Lung microvascular endothelial cell (primary cell): ENCODE data around the gene C22orf23. TPM values are rescaled to one million over a fixed set of nuclear protein-coding genes. Genes with fewer than 3 reads are reported as not detected.

Source experiments
- DNase-seq, 2 donors: peaks; one replicate each; pipeline versions ENCODE4 v3.0.0 to v3.0.0-alpha.2; 2010; ENCODE audit warnings: low read depth in 2 of 2
- total RNA-seq: library from RNA; depleted of rRNA; stranded (reverse); fragments of >200 nt; gene quantifications from 2 replicates; pipeline ENCODE4 v1.2.1, GENCODE V29; 2014

C22orf23 gene
- total RNA-seq, 1 donor from 2014 or later = under 0.01 TPM

GRCh38 chr22:37898441-37899181, 54.8 kb downstream of the C22orf23 start:
- DNase-seq = no peak

GRCh38 chr22:37897807-37898206, 55.6 kb downstream of the C22orf23 start:
- no peak for DNase-seq

- no peak for DNase-seq
Measured at GRCh38 chr22:37896939-37897338, 56.5 kb downstream of the C22orf23 start.

DNA sequence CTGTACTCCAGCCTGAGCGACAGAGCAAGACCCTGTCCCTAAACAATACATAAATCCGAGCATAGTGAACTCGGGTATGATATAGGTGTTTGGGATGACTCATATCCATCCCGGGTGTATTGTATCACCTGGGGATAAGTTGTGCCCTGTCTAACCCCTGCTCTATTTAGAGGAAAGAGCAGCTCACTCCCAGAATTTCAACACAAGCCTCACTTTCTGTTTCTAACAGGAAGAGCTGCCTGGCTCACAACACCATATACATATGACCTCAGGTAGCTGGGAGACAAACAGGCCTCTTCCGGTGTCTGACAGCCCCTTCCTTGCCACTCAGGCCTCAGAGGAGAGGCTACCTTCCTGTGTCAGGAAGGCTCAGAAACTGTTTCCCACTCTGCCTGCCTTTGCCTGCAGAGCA, 57.2 kb downstream of the C22orf23 start:
- peak; percentile 86 to 88 for DNase-seq

DNA sequence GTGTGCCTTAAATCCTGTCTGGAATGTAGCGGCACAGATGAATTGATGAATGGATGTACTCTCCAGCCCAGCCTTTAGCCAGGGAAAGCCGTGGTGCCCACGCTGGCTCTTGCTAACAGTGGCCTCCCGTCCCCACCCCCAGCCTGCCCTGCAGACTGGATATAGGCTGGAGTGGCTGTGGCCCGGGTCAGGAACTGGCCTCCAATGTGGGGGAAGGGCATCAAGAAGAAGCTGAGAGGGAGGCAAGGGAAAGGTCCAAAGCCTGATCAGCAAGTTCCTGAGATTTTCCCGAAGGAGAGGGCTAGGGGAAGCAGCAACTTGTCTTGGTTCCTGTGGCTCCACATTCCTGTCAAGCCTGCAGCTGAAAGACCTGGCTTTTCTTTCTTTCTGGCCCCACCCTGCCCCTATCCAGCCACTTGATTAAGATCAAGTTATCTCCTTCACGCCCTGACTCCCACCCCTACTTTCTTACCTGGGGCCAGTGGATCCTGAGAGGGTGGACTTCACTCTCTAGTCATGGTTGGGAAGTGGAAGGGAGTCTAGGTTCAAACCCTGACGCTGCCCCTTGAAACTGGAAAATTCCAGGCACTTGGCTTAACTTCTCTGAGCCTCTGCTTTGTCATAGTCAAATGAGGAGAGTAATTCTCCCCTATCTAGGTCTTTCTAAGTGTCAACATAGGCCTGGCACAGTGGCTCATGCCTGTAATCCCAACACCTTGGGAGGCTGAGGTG, 58.3 kb downstream of the C22orf23 start:
- DNase-seq = no peak

- no peak for DNase-seq
Measured at GRCh38 chr22:37893583-37893983, 59.8 kb downstream of the C22orf23 start.

Other genes with a start within 250 kb of the C22orf23 start
- 11.9 and 19.8 TPM in 2 replicates for gene GCAT, start 145.7 kb downstream of the C22orf23 start, total RNA-seq
- gene GALR3, start 130.2 kb downstream of the C22orf23 start, total RNA-seq = not detected in 2 replicates
- 15.9 and 18.8 TPM in 2 replicates for gene ANKRD54, start 109.3 kb downstream of the C22orf23 start, total RNA-seq
- 293 and 344 TPM in 2 replicates for gene EIF3L, start 104.2 kb downstream of the C22orf23 start, total RNA-seq
- gene MICALL1, start 47.3 kb downstream of the C22orf23 start, total RNA-seq = 20.7 and 30.2 TPM in 2 replicates
- 34.4 and 52.6 TPM in 2 replicates for gene POLR2F, start 98 bp upstream of the C22orf23 start, total RNA-seq
- gene SOX10, start 31.0 kb upstream of the C22orf23 start, total RNA-seq = not detected in 2 replicates
- gene PICK1, start 103.8 kb upstream of the C22orf23 start, total RNA-seq = 7.4 and 7.9 TPM in 2 replicates
- under 0.01 and 0.20 TPM in 2 replicates for gene SLC16A8, start 130.6 kb upstream of the C22orf23 start, total RNA-seq
- gene BAIAP2L2, start 157.1 kb upstream of the C22orf23 start, total RNA-seq = under 0.01 TPM in 2 replicates
- 1.3 and 4.8 TPM in 2 replicates for gene PLA2G6, start 228.2 kb upstream of the C22orf23 start, total RNA-seq
- 41.0 and 262 TPM in 2 replicates for gene MAFF, start 248.4 kb upstream of the C22orf23 start, total RNA-seq